Neural cell (in vitro differentiated cells): Measurements from ENCODE around the gene CHST1.

Experiments used
- CTCF ChIP-seq: fragments of 450-650 bp; IDR thresholded peaks from 2 replicates; pipeline ENCODE4 v1.5.1; 2014; ENCODE audit warnings: antibody characterized with exemption, mild to moderate bottlenecking, moderate library complexity; ENCODE audit not compliant: poor library complexity, severe bottlenecking
- POLR2AphosphoS5 ChIP-seq: IDR thresholded peaks from 2 replicates; pipeline ENCODE4 v1.6.1; 2012

GRCh38 chr11:45609337-45609736, 56.1 kb downstream of the CHST1 start:
- TF ChIP-seq CTCF (no peak), POLR2AphosphoS5 (no peak)
